ENCODE measurements around the gene UBR4. TPM values are rescaled to one million over a fixed set of nuclear protein-coding genes. Genes with fewer than 3 reads are reported as not detected.

Gene UBR4
- polyA plus RNA-seq, 1 of the 3 experiments (the other 2 are of a cell fraction) = 68.7 TPM

DNA sequence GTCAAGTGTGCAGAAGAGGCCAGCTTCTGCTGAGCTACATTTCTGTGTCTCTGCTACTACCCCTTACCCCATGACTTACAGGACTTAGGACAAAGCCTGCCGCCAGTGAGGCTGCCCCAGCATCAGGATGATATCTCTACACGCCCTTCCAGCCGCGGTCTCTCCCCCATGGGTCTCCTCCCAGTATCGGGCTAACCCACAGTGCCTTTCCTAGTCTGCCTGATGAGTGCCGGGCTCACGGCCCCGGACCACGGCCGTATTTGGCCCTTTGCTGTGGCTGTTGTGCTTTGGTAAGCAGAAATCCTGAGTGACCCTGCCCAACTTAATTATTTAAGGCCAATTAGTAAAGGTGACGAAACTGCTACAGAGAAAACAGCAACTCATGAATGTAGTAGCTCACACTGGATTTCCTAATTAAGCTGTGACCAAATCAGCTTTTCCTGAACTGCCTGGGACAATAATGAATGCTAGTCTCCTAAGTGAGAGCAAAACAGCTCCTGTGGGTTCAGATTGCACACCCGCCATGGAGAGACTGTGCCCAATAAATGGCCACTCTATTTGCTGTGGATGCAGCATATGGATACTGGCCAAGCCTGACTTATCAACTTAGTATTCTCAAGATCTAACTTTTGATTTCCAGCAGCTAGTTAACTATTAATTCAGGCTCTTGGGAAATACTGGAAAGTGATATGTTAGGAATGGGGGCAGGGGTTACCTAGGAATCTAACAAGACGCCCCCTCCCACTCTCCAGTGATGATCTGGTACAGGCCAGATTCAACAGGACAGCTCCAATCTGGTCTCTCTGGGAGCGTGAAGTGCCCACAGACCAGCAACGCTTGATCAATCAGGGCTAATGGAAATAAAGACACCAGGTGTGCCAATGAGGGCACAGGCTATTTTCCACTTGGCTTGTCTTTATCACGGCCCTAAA, 130.3 kb downstream of the UBR4 start:
- Histone ChIP-seq H3K4me1 (ENCODE audit: control insufficient read depth in 1 of 2, insufficient read depth in 2 of 2, low read depth in 1 of 2, low read length in 1 of 2) (peaks cover 0 to 6% of the 10 kb centered on the region in 2 experiments; a peak in 1 of 4 replicates), H3K27me3 (ENCODE audit: insufficient read depth) (no peaks in the 10 kb centered on the region), H3K4me3 (ENCODE audit: low read depth in 2 of 2, low read length in 1 of 2) (no peak overlapping the region), H3K9ac (no peak overlapping the region), H3K4me2 (no peak overlapping the region), H3K9me3 (no peaks in the 10 kb centered on the region), H3K79me2 (ENCODE audit: insufficient read depth) (no peaks in the 10 kb centered on the region), H3F3A (replicated peaks; ENCODE audit: insufficient read depth) (no peaks in the 10 kb centered on the region), H3K27ac (ENCODE audit: low read depth in 2 of 2, low read length in 1 of 2) (no peak overlapping the region), H4K20me1 (ENCODE audit: insufficient read depth) (no peaks in the 10 kb centered on the region), H3K36me3 (replicated peaks in 1 of 2; ENCODE audit: control insufficient read depth in 1 of 2, insufficient read depth in 2 of 2, low read length in 1 of 2) (peaks cover 67 to 93% of the 10 kb centered on the region in 2 experiments), H2AFZ (ENCODE audit: low read depth) (no peak overlapping the region), H3K9me2 (no peaks in the 10 kb centered on the region)
- TF ChIP-seq, protein P1, sequence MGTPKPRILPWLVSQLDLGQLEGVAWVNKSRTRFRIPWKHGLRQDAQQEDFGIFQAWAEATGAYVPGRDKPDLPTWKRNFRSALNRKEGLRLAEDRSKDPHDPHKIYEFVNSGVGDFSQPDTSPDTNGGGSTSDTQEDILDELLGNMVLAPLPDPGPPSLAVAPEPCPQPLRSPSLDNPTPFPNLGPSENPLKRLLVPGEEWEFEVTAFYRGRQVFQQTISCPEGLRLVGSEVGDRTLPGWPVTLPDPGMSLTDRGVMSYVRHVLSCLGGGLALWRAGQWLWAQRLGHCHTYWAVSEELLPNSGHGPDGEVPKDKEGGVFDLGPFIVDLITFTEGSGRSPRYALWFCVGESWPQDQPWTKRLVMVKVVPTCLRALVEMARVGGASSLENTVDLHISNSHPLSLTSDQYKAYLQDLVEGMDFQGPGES (IDR thresholded peaks at IDR 0.05; ENCODE audit: low read depth, low read length) = no peak
- TF ChIP-seq MXI1 (IDR thresholded peaks at IDR 0.05; ENCODE audit: low read depth, low read length) = no peak
- TF ChIP-seq YY1 (IDR thresholded peaks at IDR 0.05; ENCODE audit: low read depth) = no peak
- TF ChIP-seq POLR2AphosphoS5 (IDR thresholded peaks at IDR 0.05; ENCODE audit: low read depth, low read length) = no peak
- TF ChIP-seq TAF1 (IDR thresholded peaks at IDR 0.05; ENCODE audit: borderline replicate concordance, low read depth, low read length) = no peak
- no peak for TF ChIP-seq GABPA (IDR thresholded peaks at IDR 0.05; ENCODE audit: low read depth)
- no peak for TF ChIP-seq RCOR1 (IDR thresholded peaks at IDR 0.05; ENCODE audit: low read length)
- TF ChIP-seq, protein P2, sequence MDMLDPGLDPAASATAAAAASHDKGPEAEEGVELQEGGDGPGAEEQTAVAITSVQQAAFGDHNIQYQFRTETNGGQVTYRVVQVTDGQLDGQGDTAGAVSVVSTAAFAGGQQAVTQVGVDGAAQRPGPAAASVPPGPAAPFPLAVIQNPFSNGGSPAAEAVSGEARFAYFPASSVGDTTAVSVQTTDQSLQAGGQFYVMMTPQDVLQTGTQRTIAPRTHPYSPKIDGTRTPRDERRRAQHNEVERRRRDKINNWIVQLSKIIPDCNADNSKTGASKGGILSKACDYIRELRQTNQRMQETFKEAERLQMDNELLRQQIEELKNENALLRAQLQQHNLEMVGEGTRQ (IDR thresholded peaks at IDR 0.05; ENCODE audit: borderline replicate concordance, low read depth, low read length) = no peak
- no peak for TF ChIP-seq SMC3 (IDR thresholded peaks at IDR 0.05; ENCODE audit: low read depth, low read length)
- POLR2A ChIA-PET = no interaction called here
- WGBS (ENCODE audit: low lambda C conversion rate) = 94% methylated on average over 16 of the region's 16 CpGs
- CTCF ChIA-PET = interaction anchor here (1.0 to 1.5 kb wide), 4 partner anchors 9 to 173 kb away, joined by 3 to 6 read pairs (median 5); no protein-coding TSS in a partner anchor
- no peak for DNase-seq

DNA sequence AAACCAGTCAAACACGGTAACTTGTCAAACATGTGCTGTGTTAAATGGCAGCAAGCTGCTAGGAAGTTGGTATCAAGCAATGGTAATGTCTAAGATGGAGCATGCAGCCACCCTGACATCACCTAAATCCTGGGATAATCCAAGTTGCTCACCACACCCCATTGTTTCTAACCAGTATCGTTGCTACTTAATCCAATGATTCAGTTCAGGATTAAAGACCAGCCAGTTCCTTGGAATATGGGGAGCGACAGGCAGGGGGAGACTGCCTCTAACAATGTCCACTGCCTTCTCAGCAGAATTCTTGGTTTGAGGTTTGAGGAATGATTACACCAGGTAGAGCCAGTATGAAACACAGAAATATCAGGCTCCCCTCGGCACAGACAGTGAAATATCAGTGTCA, 131.5 kb downstream of the UBR4 start:
- ChIA-PET POLR2A (no interaction called here), CTCF (interaction anchor here (1.5 to 1.7 kb wide), 3 partner anchors 19 to 184 kb away, joined by 3 to 4 read pairs (median 4); no protein-coding TSS in a partner anchor)
- H3K36me3 ChIP-seq (replicated peaks in 1 of 2; ENCODE audit: control insufficient read depth in 1 of 2, insufficient read depth in 2 of 2, low read length in 1 of 2) = peaks cover 54 to 93% of the 10 kb centered on the region in 2 experiments
- WGBS (ENCODE audit: low lambda C conversion rate) = 100% methylated on average over 3 of the region's 4 CpGs
- no peaks in the 10 kb centered on the region for H3K27me3 ChIP-seq (ENCODE audit: insufficient read depth)
- no peak overlapping the region for H2AFZ ChIP-seq (ENCODE audit: low read depth)
- no peaks in the 10 kb centered on the region for H3K9me2 ChIP-seq
- no peak for DNase-seq
- no peaks in the 10 kb centered on the region for H3F3A ChIP-seq (replicated peaks; ENCODE audit: insufficient read depth)
- no peaks in the 10 kb centered on the region for H3K79me2 ChIP-seq (ENCODE audit: insufficient read depth)
- H3K27ac ChIP-seq (ENCODE audit: low read depth in 2 of 2, low read length in 1 of 2) = no peak overlapping the region
- no peak overlapping the region for H3K9ac ChIP-seq
- H3K4me1 ChIP-seq (ENCODE audit: control insufficient read depth in 1 of 2, insufficient read depth in 2 of 2, low read depth in 1 of 2, low read length in 1 of 2) = peaks cover 0 to 6% of the 10 kb centered on the region in 2 experiments; a peak in 1 of 4 replicates
- TF ChIP-seq, protein P3, sequence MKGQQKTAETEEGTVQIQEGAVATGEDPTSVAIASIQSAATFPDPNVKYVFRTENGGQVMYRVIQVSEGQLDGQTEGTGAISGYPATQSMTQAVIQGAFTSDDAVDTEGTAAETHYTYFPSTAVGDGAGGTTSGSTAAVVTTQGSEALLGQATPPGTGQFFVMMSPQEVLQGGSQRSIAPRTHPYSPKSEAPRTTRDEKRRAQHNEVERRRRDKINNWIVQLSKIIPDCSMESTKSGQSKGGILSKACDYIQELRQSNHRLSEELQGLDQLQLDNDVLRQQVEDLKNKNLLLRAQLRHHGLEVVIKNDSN (IDR thresholded peaks at IDR 0.05; ENCODE audit: borderline replicate concordance, low read depth) = no peak
- no peaks in the 10 kb centered on the region for H3K9me3 ChIP-seq
- no peak overlapping the region for H3K4me3 ChIP-seq (ENCODE audit: low read depth in 2 of 2, low read length in 1 of 2)
- H4K20me1 ChIP-seq (ENCODE audit: insufficient read depth) = no peaks in the 10 kb centered on the region
- no peak overlapping the region for H3K4me2 ChIP-seq
